Sigmoid colon (tissue), 7 donors: ENCODE data around the gene FCMR. TPM values are rescaled to one million over a fixed set of nuclear protein-coding genes. Genes with fewer than 3 reads are reported as not detected.

Experiments
- DNase-seq: peaks from one replicate; pipeline ENCODE4 v3.0.0-alpha.2; 2019
- H3K27ac ChIP-seq, 4 donors: fragments of 200-600 bp; sonication (generic); one replicate each; pipeline ENCODE4 v1.5.1; 2016 to 2019; ENCODE audit warnings: mild to moderate bottlenecking in 1 of 4
- H3K27me3 ChIP-seq, 3 donors: fragments of 200-600 bp; sonication (generic); one replicate each; pipeline ENCODE4 v1.5.1; 2019; ENCODE audit warnings: mild to moderate bottlenecking in 1 of 3
- H3K36me3 ChIP-seq, 4 donors: fragments of 200-600 bp; sonication (generic); one replicate each; pipeline ENCODE4 v1.5.1; 2016 to 2019
- H3K4me1 ChIP-seq, 4 donors: fragments of 200-600 bp; sonication (generic); one replicate each; pipeline ENCODE4 v1.5.1; 2017 to 2019
- H3K4me3 ChIP-seq, 4 donors: fragments of 200-600 bp; sonication (generic); one replicate each; pipeline ENCODE4 v1.5.1; 2017 to 2019; ENCODE audit warnings: mild to moderate bottlenecking in 2 of 4, moderate library complexity in 1 of 4
- H3K9me3 ChIP-seq, 4 donors: fragments of 200-600 bp in 3 of 4; sonication (generic) in 3 of 4; one replicate each; pipeline versions ENCODE4 v1.5.1 to v1.6.1; 2013 to 2019
- EP300 ChIP-seq, 4 donors: sonication (generic); formaldehyde crosslinking; IDR thresholded peaks; one replicate each; pipeline ENCODE4 v1.6.1; 2017; ENCODE audit warnings: antibody characterized with exemption in 4 of 4
- POLR2A ChIP-seq, 2 donors: fragments of 450-650 bp; IDR thresholded peaks; one replicate each; pipeline ENCODE4 v1.6.1; 2016; ENCODE audit warnings: antibody characterized with exemption in 2 of 2, mild to moderate bottlenecking in 2 of 2, moderate library complexity in 2 of 2
- POLR2AphosphoS5 ChIP-seq, 4 donors: sonication (generic); formaldehyde crosslinking; IDR thresholded peaks; one replicate each; pipeline ENCODE4 v1.6.1; 2017; ENCODE audit warnings: antibody characterized with exemption in 4 of 4
- WGBS, 2 donors: extraction: QIAGEN DNeasy Blood & Tissue Kit; methylation state at CpG; one replicate each; pipeline ENCODE4 v1.1.7; 2013; 5-methylcytosine and 5-hydroxymethylcytosine counted together
- intact Hi-C: fragments of 100-400 bp; cut with DNase I; formaldehyde crosslinking; loops from one replicate; pipeline ENCODE4 v1.15.1; 2023
- polyA plus RNA-seq, 3 donors: library from polyadenylated mRNA; stranded (reverse); fragments of 200-250 nt; gene quantifications; one replicate each; pipeline ENCODE4 v1.2.3, GENCODE V29; 2013
- total RNA-seq, 4 donors: library from RNA; depleted of rRNA; stranded (reverse); fragments of >200 nt; gene quantifications; one replicate each; pipeline ENCODE4 v1.1.0, GENCODE V29; 2016
- TF ChIP-seq, protein P1 (sequence below), 4 experiments: fragments of 450-650 bp in 3 of 4; fragments of 200-600 bp in 1 of 4; IDR thresholded peaks; one replicate each; pipeline ENCODE4 v1.5.1; 2016 to 2019; ENCODE audit warnings: antibody characterized with exemption in 4 of 4, mild to moderate bottlenecking in 3 of 4, moderate library complexity in 2 of 4
- donor health status: healthy with polysubstance abuse.
- donor health status: Bipolar disorder and iron deficiency.
- donor health status: healthy.

The FCMR gene
- total and polyA plus RNA-seq, 7 donors, result 0.49 to 111 (median 1.6) TPM; not detected in 1

DNA sequence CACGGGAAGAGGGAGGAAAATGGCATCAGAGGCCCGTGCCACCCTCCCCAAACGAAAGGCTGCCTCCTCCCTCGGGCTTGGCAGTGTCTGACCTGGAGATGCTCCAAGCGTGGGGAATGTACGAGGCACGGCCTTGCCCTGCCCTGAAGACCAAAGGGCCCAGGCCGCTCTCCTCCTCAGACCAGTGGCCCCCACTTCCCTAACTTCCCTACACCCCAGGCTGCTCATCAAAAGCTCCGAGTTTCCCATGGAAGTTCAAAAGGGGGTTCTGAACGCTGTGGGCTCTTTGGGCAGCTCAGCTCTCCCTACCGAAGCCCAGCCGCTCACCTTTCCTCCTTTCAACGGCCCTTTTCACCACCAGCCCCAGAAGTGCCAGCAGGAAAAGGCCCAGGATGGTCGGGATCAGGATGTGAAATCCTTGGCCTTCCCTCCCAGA is 11.8 kb downstream of the FCMR start:
- no peak for DNase-seq
- no peaks in the 10 kb centered on the region for H3K9me3 ChIP-seq
- peak overlapping the region; percentile 30 to 62 (median 54) for H3K4me3 ChIP-seq
- peak overlapping the region in 2 of 4 donors; percentile 33 to 51 for H3K27ac ChIP-seq
- intact Hi-C loops, result loop anchor here (5.0 to 10.0 kb wide), 2 partner anchors 183 to 415 kb away; no protein-coding TSS in a partner anchor
- peaks cover 0 to 21% (median 15%) of the 10 kb centered on the region in 4 donors for H3K4me1 ChIP-seq
- no peaks in the 10 kb centered on the region for H3K36me3 ChIP-seq
- no peak for TF ChIP-seq EP300 (IDR thresholded peaks at IDR 0.05)
- TF ChIP-seq POLR2AphosphoS5 (IDR thresholded peaks at IDR 0.05), result no peak
- TF ChIP-seq POLR2A (IDR thresholded peaks at IDR 0.05), result no peak
- TF ChIP-seq, protein P1, sequence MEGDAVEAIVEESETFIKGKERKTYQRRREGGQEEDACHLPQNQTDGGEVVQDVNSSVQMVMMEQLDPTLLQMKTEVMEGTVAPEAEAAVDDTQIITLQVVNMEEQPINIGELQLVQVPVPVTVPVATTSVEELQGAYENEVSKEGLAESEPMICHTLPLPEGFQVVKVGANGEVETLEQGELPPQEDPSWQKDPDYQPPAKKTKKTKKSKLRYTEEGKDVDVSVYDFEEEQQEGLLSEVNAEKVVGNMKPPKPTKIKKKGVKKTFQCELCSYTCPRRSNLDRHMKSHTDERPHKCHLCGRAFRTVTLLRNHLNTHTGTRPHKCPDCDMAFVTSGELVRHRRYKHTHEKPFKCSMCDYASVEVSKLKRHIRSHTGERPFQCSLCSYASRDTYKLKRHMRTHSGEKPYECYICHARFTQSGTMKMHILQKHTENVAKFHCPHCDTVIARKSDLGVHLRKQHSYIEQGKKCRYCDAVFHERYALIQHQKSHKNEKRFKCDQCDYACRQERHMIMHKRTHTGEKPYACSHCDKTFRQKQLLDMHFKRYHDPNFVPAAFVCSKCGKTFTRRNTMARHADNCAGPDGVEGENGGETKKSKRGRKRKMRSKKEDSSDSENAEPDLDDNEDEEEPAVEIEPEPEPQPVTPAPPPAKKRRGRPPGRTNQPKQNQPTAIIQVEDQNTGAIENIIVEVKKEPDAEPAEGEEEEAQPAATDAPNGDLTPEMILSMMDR (IDR thresholded peaks at IDR 0.05), result no peak
- 23 to 42% methylated on average over 14 of the region's 14 CpGs for WGBS, 2 donors
- H3K27me3 ChIP-seq, result peaks cover 0 to 21% (median 14%) of the 10 kb centered on the region in 3 donors

DNA sequence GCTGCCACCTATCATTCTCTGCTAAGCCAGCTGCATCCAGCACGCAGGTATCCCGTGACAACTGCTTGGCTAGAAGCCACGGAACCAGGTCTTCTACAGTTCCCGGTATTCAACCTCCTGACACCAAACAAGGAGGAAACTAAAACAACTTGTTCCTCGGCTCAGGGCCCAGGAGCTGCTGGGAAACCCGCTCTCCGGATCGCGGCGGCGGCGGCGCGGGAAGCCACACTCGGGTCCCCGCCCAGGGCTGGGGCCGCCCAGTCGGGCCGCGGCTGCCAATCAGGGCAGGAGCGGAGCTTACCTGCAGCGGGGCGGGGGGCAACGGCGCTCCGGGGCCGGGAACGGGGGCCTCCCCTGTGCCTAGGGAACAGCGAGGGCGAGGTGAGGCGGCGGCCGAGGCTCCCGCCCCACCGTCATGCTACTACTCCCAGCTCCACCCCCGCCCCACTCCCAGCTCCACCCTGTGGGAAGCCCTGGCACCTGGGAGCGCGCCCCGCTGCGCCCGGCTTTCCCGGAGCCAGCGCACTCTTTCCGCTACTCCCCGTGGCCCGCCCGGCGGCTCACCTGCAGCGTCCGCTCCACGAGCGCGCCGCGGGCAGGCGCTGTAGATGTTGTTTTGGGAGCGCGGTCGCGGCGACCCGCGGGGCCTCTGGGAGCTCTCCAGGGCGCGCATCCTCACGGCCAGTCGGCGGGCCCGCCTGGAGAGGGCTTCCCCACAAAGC is 12.4 kb downstream of the FCMR start:
- intact Hi-C loops, result no loop called here
- WGBS, 2 donors, result 2 to 3% methylated on average over 69 of the region's 69 CpGs
- H3K4me1 ChIP-seq, result peaks cover 0 to 21% (median 15%) of the 10 kb centered on the region in 4 donors
- no peak for TF ChIP-seq POLR2A (IDR thresholded peaks at IDR 0.05)
- TF ChIP-seq EP300 (IDR thresholded peaks at IDR 0.05), result peak in 2 of 4 donors; percentile 32 to 46
- TF ChIP-seq POLR2AphosphoS5 (IDR thresholded peaks at IDR 0.05), result peak in 1 of 4 donors; percentile 74
- peak overlapping the region in 2 of 4 donors; percentile 33 to 51 for H3K27ac ChIP-seq
- no peaks in the 10 kb centered on the region for H3K36me3 ChIP-seq
- H3K9me3 ChIP-seq, result no peaks in the 10 kb centered on the region
- H3K4me3 ChIP-seq, result peak overlapping the region; percentile 30 to 62 (median 54)
- H3K27me3 ChIP-seq, result peaks cover 0 to 21% (median 14%) of the 10 kb centered on the region in 3 donors
- peak; percentile 78 for DNase-seq

DNA sequence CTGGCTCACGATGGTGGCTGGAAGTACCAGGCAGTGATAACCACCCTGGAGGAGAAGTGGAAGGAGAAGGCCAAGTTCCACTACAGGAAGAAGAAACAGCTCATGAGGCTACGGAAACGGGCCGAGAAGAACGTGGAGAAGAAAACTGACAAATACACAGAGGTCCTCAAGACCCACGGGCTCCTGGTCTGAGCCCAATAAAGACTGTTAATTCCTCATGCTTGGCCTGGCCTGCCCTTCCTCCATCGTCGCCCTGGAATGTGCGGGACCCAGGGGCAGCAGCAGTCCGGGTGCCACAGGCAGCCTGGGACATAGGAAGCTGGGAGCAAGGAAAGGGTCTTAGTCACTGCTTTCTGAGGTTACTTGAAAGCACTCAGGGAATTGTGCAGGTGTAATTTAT is 13.7 kb downstream of the FCMR start:
- Histone ChIP-seq H3K4me3 (no peak overlapping the region), H3K4me1 (peaks cover 0 to 21% (median 15%) of the 10 kb centered on the region in 4 donors), H3K27ac (no peak overlapping the region), H3K27me3 (peaks cover 0 to 16% (median 14%) of the 10 kb centered on the region in 3 donors), H3K36me3 (no peaks in the 10 kb centered on the region), H3K9me3 (no peaks in the 10 kb centered on the region)
- no peak for DNase-seq
- TF ChIP-seq POLR2AphosphoS5 (IDR thresholded peaks at IDR 0.05) (no peak), POLR2A (IDR thresholded peaks at IDR 0.05) (no peak), EP300 (IDR thresholded peaks at IDR 0.05) (no peak)
- TF ChIP-seq, protein P1 (IDR thresholded peaks at IDR 0.05), result no peak
- intact Hi-C loops, result no loop called here
- 92 to 96% methylated on average over 10 of the region's 10 CpGs for WGBS, 2 donors

DNA sequence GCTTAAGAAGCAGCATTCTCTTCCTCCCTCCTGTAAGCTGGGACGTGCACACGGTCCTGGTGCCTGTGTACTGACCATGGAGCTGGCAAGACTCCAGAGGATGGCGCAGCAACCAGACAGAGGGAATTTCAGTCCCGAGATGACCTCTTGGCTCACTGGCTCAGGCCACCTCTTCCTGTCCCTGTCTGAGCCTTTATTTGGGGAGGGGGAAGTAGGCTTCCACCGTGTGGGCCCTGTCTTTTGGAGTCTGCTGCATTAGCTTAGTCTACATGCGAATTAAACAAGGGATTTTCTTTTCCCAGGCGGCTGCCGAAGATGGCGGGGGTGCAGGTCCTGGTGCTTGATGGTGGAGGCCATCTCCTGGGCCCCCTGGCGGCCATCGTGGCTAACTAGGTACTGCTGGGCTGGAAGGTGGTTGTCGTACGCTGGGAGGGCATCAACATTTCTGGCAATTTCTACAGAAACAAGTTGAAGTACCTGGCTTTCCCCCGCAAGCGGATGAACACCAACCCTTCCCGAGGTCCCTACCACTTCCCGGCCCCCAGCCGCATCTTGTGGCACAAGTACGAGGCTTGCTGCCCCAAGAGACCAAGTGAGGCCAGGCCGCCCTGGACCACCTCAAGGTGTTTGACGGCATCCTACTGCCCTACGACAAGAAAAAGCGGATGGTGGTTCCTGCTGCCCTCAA is 14.3 kb downstream of the FCMR start:
- Histone ChIP-seq H3K27ac (no peak overlapping the region), H3K4me1 (peaks cover 0 to 21% (median 15%) of the 10 kb centered on the region in 4 donors), H3K36me3 (no peaks in the 10 kb centered on the region), H3K4me3 (no peak overlapping the region), H3K27me3 (peaks cover 0 to 16% (median 14%) of the 10 kb centered on the region in 3 donors), H3K9me3 (no peaks in the 10 kb centered on the region)
- DNase-seq, result no peak
- intact Hi-C loops, result no loop called here
- WGBS, 2 donors, result 85 to 90% methylated on average over 23 of the region's 23 CpGs
- TF ChIP-seq POLR2A (IDR thresholded peaks at IDR 0.05) (no peak), EP300 (IDR thresholded peaks at IDR 0.05) (no peak), POLR2AphosphoS5 (IDR thresholded peaks at IDR 0.05) (no peak)
- TF ChIP-seq, protein P1 (IDR thresholded peaks at IDR 0.05), result no peak
